CD4-positive, alpha-beta T cell treated with Interleukin-6 at 100 ng/mL for 8 hours (primary cell): ENCODE results near the gene PIRT.
A peak's percentile ranks its signal among the peaks of the same experiment; 100 is the strongest.
"Not testable (repeated sequence)": the region's sequence is repeated elsewhere in the genome, so short reads cannot be mapped to it uniquely, and the experiment has no call there.

Experiments
- DNase-seq: peaks from one replicate; pipeline ENCODE4 v3.0.0-alpha.2; 2020; ENCODE audit warnings: mixed read lengths, low spot score

PIRT gene

GRCh38 chr17:10837921-10838320, at the start of gene PIRT:
Gene PIRT (minus strand): TSS chr17:10838087. CDS start chr17:10825645, 12,442 bp downstream.
- DNase-seq: no peak

- no peak for DNase-seq
Measured at GRCh38 chr17:10881959-10882358, 44.1 kb upstream of the PIRT start.

DNA sequence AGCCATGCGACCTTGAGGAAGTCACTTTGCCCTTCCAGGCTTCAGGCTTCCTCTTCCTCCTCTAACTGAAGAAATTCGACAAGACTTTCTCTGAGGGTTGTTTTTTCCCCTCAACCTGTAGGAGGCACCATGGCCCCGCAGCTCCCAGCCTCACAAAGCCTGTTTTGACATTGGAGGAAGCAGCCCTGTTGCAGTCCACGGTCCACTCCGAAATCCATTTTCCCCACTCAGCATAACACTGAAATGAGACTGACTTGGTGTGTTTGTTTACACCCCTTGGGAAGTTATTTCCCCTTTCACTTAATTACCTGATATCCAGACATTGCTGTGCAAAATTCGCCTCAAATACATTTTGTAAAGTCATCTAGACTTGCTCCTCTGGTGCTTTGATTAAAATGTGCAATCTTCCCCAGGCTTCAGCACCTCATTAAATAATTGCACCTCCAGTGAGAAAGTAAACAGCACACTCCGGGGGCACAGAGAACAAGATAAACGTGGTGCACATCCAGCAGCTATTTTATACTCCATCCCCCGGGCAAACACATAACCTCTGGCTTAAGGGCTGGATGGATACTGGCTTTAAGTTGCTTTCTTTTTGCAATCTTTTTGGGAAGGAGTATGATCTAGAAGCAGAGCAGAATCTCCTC, 41.4 kb upstream of the PIRT start:
- no peak for DNase-seq

DNA sequence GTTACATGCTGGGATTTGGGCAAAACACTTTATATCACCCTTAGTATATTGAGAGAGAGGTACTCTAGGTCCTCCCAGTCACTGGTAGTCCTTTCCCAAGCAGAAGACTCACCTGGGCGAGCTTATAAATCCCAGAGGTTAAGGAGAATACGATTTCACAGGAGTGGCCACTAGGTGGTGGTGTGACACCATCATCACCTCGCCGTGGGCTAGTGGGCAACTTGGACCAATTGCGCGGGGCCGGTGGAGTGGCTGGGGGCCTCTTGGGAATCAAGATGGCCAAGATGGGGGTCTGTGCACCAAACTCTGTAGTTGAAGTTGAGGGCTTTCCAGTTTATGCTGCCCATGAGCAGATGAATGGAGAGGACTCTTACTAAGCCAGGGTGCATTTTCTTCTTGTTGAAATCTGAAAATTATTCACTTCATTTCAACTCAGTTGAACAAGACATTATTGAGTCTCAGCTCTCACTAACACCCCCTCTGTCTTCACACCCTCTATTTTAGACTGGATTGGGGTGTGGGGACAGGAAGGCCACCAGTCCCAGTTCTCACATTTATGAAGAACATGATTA, 38.2 kb upstream of the PIRT start:
- DNase-seq: no peak

- no peak for DNase-seq
Measured at GRCh38 chr17:10875430-10875851, 37.6 kb upstream of the PIRT start.

DNA sequence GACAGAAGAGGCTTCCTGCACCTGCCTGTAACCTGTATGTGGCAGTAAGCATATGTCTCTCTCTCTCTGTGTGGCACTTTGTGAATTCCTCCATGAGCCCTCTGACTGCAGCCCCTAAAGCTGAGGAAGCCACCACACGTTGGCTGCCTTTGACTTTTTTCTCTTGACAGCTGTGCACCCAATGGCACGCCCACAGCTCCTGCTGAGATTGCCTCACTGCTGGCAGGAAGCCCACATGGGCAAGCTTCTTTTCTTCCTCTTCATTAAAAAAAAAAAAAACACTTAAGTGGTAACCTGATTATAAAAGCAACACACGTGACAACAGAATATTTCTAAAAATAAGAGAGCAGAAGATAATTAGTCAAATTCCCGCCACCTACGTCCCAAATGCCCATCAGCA, 34.0 kb upstream of the PIRT start:
- DNase-seq: no peak

DNA sequence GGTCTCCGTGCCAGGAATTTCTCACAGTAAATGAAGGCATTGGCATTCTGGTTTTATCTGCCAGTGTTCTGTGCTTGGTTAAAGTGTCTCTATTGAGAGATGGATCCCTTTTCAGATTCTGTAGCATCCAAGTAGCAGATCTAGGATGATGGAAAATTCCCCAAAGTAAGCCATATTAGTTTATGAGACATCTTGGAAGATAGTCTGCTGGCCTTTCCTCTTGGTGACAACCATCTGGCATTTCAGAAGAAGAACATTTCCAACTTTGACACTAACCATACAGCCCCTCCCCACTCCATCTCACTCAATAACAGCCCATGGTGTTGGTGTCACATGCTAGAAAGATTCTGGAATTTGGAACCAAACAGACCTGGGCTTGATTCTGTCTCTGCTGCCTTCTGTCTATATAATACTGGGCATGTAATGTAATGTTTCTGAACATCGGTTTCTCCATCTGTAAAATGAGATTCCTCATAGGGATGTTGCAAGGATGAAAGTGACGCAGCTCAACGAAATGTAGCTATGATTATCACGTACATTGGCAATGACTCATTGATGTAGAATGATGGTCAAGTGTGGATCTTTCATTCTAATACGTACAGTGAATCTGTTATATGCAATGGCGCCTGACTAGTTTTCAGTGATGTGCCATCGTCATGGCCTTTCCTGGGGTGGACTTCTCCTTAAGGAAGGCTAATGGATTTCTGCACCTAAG, 32.6 kb upstream of the PIRT start:
- DNase-seq: no peak

GRCh38 chr17:10868744-10869143, 30.9 kb upstream of the PIRT start:
- not testable (repeated sequence) for DNase-seq

- DNase-seq: no peak
Measured at GRCh38 chr17:10859051-10859450, 21.2 kb upstream of the PIRT start.

DNA sequence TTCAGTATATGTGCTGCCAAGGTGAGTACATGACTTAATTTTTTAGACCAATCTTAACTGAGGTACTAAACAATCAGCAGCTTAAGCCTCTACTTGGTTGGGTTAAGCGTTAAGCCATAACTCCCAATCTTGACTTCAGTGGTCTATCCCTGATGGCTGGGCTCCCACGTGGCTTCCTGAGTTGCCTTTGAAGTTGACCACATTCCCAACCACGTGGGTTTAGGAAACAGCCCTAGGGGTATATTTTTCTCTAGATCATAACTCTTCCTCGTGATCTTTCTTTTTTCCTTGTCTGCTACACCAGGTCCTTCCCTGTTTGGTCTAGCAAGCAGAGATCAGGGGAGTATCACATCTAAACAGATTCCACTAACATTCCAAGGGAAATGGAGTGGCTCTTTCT, 20.1 kb upstream of the PIRT start:
- no peak for DNase-seq

GRCh38 chr17:10846636-10847035, 8.7 kb upstream of the PIRT start:
- DNase-seq: not testable (repeated sequence)

GRCh38 chr17:10845388-10845751, 7.5 kb upstream of the PIRT start:
- no peak for DNase-seq

GRCh38 chr17:10844621-10845387, 6.9 kb upstream of the PIRT start:
- DNase-seq: peak; percentile 75

DNA sequence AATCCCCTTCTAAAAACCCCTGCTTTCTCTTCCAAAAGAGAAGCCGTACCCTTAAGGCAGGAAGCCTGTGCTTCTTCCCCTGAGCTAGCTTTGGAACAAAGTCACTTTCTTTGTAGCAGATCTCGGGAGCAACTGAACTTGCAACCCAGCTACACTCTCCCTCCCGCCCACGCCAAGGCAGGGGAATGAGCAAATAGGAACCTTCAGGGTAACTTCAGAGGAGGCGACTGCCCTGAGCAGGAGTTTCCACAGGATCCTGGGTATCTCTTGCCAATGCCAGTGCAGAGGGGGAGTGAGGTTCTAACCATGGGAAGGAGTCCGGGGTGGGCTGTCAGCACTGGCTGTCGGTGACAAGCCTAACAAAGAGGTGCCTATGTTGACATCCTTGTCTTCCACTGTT, 5.9 kb upstream of the PIRT start:
- DNase-seq: no peak

- DNase-seq: no peak
Measured at GRCh38 chr17:10842658-10843057, 4.8 kb upstream of the PIRT start.

- DNase-seq: no peak
Measured at GRCh38 chr17:10838682-10839081, 795 bp upstream of the PIRT start.

DNA sequence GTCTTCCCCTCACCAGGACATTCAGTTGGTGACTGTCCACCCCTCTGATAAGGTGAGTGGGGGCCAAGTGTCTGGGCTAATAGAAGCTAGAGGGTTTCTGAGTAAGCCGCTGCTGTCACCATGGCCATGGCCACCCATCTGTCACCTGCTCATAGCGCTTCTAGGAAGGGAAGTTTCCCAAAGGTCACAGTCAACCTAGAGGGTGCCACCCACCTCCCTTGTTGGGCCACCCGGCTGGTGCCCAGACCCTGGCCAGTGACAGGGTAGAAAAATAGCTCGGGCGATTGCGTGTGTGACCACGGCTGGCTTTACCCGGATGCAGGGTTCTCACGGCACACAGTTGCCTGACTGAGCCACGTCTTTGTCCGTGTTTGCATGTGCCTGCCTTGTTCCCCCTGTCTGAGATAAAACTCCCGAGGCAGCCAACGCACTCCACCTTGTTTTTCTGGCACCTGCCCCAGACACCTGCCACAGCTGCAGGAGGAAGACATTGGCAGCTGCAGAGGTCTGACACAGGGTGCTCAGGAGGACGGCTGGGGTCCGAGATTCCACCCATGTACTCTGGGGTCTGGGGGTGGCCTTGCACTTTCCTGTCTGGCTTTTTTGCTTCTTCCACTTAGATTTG, 809 bp downstream of the PIRT start:
- DNase-seq: no peak

- no peak for DNase-seq
Measured at GRCh38 chr17:10836145-10836544, 1.7 kb downstream of the PIRT start.

GRCh38 chr17:10831696-10832095, 6.2 kb downstream of the PIRT start:
- no peak for DNase-seq

DNA sequence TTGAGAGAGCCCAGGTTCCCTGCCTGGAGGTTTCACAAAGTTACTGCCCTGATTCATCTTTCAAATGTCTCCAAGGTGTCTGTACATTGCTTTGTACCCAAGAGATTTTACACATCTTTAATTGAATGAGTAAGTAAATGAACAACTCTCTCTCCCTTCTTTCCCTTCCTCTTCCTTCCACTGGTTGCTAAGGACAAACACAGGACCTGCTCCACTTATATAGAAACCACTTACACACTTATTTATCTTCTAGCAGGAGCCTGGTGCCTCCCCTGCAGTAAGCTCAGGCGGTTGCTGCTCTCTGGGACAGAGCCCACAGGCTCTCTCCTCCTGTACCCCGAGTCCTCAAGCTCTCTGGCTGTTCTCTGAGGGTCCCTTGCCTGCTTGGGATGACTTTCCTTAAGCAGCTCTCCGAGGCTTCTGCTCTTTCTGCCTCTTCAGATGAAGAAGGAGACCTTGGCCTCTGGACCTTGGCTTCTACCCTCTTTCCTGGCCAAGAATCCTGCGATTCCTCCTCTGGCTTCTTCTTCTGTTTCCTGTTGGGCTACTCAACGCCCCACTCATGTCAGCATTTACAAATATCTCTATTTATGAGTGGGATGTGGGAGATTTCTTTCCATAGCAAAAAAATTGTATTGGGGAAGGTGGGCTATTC, 9.9 kb downstream of the PIRT start:
- no peak for DNase-seq

- no peak for DNase-seq
Measured at GRCh38 chr17:10824874-10825273, 13.0 kb downstream of the PIRT start.

DNA sequence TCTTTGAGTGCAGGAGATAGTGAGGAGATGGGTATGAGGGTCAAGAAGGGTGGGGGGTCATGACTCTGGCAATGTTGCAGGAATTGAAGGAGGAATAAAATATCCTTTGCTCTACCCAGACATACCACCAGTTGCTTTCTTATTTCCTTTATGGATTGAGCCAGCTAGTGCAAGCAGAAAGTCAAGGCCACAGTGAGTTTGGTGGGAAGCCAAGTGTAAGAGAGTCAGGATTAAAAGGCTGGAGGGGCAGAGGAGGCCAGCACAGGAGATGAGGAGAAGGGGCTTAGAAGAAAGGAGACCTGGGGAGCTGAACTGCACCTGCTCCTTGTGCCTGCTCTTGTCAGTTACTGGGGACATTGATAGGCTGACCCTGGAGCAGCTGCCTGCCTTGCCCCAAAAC, 16.1 kb downstream of the PIRT start:
- no peak for DNase-seq
